ENCODE data around the gene MGAT3.
"Not testable (repeated sequence)": the region's sequence is repeated elsewhere in the genome, so short reads cannot be mapped to it uniquely, and the experiment has no call there.

The MGAT3 gene, protein sequence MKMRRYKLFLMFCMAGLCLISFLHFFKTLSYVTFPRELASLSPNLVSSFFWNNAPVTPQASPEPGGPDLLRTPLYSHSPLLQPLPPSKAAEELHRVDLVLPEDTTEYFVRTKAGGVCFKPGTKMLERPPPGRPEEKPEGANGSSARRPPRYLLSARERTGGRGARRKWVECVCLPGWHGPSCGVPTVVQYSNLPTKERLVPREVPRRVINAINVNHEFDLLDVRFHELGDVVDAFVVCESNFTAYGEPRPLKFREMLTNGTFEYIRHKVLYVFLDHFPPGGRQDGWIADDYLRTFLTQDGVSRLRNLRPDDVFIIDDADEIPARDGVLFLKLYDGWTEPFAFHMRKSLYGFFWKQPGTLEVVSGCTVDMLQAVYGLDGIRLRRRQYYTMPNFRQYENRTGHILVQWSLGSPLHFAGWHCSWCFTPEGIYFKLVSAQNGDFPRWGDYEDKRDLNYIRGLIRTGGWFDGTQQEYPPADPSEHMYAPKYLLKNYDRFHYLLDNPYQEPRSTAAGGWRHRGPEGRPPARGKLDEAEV

DNA sequence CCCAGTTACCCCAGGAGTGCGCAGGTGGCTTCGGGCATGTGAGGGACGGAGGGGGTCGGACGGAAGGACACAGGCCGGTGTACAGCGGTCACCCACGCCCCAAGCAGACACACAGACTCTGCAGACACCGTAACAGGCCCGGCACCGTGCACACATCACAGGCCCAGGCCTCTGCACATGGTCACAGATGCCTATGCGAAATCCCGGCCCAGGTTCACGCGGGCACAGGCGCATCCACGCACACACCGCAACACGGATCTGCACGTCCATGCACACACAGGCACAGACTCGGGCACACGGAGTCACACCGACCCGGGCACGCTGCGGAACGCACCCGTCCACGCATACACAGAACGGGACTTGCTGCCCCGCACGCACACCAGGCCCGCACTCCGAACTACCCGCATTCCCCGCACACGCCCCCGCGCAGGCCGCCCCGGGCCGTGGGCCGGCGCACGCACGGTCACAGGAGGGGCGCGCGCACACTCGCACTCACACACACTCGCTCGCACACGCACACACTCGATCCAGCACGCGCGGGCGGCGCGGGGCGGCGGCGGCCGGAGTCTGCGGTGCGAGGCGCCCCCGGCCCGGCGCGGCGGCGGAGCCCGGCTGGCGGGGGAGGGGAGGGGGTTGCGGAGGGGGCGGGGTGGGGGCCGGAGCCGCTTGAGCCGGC, at the start of gene MGAT3:
MGAT3 (plus strand) TSS at position 491 of the 676 bp plus-strand sequence. CDS start 30,336 bp downstream, outside the sequence.
- DNase-seq = no peak

DNA sequence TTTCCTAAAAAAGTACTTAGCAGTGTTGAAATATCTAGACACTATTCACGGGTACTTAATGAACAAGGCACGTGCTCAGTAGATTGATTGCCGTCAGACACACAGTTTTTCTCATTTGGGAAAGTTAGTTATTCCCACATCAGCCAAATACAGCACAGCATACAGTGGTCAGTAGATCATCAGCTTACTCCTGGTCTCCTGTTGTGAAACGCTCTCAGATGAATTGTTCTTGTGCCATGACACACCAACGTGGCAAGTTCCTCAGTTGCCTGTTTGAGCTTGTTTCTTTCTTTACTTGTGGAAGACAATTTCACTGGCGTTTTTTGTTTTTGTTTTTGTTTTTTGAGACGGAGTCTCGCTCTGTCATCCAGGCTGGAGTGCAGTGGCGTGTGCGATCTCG, 48.6 kb upstream of the MGAT3 start:
- no peak for DNase-seq

DNA sequence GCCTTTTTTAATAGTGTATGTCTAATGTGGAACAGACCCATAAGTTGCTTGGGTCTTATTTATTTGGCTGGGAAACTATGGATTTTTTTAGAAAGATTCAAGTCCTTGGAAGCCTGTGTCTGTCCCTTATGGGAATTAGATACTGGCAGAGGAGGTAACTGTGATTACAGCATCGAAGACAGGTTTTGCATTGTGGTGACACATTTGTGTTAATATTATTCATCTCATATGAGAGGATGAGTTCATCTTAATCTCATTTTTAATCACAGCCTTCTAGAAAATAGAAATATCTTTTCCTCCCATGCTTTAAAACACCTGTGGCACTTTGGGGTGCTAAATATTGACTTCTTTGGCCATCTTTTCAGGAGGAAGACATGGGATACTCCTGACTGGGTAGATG, 48.0 kb upstream of the MGAT3 start:
- DNase-seq = no peak

DNA sequence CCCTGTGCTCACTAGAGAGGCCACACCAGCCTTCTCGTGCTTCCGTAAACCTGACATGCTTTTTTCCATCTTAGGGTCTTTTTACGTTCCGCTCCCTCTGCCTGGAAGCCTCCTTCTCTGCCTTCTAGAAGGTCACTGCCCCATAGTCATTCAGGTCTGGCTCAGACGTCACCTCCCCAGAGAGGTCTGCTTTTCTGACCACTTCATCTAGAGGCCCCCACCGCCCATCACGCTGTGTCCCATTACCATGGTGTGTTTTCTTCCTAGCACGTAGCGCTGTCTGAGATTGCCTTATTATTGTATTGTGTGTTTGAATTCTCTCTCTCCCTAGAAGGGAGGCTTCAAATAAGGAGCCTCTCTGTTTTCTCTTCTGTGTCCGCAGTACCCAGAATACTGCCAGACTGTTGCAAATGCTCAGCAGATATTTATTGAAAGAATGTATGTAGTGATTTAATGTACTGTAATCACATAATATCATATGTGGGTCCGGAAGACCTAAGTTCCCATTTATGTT, 47.2 kb upstream of the MGAT3 start:
- DNase-seq = no peak

- no peak for DNase-seq
These were observed 46.5 kb upstream of the MGAT3 start for GRCh38 chr22:39410264-39410663.

GRCh38 chr22:39411828-39412365, 44.9 kb upstream of the MGAT3 start:
- peak; percentile 56 for DNase-seq

DNA sequence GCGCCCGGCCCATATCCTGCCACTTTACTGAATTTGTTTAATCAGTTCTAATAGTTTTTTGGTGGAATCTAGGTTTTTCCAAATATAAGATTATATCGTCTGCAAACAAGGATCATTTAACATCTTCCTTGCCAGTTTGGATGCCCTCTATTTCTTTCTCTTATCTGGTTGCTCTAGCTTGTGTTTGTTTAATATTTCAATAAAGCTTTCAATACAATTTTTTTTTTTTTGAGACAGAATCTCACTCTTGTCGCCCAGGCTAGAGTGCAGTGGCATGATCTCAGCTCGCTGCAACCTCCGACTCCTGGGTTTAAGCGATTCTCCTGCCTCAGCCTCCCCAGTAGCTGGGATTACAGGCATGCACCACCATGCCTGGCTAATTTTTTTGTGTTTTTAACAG, 43.6 kb upstream of the MGAT3 start:
- DNase-seq = not testable (repeated sequence)

DNA sequence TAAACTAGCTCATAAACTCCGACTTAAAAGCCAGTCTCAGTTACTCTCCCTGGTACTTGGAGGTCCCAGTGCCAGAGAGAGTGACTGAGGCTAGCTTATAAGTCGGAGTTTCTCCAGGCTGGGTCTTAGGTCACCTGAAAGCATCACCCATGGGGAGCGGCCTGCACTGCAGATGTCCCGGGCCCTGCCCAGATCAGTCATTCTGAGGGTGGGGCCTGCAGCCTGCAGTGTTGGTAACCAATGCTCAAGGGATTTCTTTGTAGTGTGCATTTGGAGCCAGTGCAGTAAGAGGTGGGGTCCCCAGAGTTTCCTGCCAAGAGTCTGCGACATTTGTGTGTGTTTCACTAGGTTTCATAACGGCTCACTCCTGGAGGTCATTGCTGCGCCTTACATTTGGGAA, 42.4 kb upstream of the MGAT3 start:
- DNase-seq = no peak

DNA sequence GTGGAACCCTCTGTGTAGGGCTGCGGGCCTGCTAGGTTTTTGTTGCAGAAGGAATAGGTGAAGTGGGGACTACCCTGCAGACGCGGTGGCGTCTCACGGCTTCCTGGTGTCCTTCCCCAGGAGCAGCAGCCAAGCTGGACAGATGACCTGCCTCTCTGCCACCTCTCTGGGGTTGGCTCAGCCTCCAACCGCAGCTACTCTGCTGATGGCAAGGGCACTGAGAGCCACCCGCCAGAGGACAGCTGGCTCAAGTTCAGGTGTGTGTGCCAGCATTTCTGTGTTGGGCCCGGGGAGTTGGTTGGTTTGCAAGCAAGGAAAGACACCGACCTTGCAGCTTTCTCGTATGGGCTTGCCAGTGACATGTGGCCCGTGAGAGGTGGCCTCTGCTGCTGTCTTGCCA, 41.9 kb upstream of the MGAT3 start:
- peak; percentile 57 for DNase-seq

DNA sequence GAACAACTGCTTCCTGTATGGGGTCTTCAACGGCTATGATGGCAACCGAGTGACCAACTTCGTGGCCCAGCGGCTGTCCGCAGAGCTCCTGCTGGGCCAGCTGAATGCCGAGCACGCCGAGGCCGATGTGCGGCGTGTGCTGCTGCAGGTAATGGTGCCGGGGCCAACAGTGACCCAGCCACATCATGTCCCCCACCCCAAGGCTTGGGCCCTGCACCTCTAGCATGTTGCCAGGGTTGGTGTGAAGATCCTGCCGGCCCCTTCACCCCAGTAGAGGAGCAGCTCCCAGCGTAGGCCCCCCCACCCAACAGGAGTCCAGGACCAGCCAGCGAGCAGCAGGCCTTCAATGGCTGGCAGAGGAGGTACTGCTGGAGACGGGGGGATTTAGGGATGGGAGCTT, 41.3 kb upstream of the MGAT3 start:
- DNase-seq = no peak

- DNase-seq = peak; percentile 19
These were observed 40.5 kb upstream of the MGAT3 start for GRCh38 chr22:39416319-39416718.

- DNase-seq = no peak
These were observed 39.2 kb upstream of the MGAT3 start for GRCh38 chr22:39417641-39418040.

DNA sequence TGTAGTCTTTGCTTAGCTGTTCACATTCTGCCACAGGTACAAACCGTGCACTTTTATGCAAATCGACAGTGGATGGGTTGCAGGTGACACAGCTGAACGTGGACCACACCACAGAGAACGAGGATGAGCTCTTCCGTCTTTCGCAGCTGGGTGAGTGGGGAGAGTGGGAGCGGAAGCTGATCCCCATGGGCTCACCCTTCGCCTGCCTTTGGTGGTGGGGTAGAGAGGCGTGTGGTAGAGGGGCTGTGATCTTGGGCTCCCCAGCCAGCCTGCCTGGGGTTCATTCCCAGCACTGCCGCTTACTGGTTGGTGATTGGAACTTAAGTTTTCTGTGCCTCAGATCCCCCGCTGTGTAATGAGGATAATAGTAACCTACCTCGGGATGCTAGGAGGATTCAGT, 38.1 kb upstream of the MGAT3 start:
- DNase-seq = no peak

GRCh38 chr22:39419096-39419495, 37.7 kb upstream of the MGAT3 start:
- DNase-seq = no peak

- no peak for DNase-seq
These were observed 36.9 kb upstream of the MGAT3 start for GRCh38 chr22:39419911-39420310.

DNA sequence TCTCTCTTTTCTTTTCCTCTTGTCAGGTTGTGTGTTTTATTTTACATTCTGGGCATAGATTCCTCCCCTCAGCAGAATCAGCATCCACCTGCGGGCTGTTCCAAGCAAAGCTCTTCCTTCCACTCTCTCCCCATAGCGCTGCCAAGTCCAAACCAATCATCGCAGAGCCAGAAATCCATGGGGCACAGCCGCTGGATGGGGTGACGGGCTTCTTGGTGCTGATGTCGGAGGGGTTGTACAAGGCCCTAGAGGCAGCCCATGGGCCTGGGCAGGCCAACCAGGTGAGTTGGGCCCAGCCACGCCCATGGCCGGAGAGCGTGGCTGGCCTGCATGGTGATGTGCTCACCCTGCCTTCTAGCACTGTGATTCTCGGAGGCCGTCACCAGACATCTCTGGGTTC, 35.1 kb upstream of the MGAT3 start:
- DNase-seq = no peak

- DNase-seq = no peak
These were observed 34.7 kb upstream of the MGAT3 start for GRCh38 chr22:39422101-39422500.

DNA sequence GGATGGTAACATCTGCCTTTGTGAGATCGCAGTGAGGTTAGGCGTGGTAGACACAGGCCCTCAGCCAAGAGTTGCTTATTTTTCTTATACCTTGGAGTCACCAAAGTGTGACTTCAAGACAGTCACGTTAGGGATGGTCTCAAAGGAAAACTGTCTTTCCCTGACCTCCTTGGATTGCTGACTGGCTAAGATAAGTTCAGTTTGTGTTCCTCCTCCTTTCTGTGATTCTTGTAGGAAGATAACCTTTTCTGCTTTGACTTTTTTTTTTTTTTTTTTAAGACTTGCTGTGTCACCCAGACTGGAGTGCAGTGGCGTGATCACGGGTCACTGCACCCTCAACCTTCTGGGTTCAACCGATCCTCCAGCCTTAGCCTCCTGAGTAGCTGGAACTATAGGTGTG, 34.1 kb upstream of the MGAT3 start:
- no peak for DNase-seq

GRCh38 chr22:39423976-39424375, 32.8 kb upstream of the MGAT3 start:
- DNase-seq = no peak

- DNase-seq = no peak
These were observed 30.3 kb upstream of the MGAT3 start for GRCh38 chr22:39426380-39427043.

DNA sequence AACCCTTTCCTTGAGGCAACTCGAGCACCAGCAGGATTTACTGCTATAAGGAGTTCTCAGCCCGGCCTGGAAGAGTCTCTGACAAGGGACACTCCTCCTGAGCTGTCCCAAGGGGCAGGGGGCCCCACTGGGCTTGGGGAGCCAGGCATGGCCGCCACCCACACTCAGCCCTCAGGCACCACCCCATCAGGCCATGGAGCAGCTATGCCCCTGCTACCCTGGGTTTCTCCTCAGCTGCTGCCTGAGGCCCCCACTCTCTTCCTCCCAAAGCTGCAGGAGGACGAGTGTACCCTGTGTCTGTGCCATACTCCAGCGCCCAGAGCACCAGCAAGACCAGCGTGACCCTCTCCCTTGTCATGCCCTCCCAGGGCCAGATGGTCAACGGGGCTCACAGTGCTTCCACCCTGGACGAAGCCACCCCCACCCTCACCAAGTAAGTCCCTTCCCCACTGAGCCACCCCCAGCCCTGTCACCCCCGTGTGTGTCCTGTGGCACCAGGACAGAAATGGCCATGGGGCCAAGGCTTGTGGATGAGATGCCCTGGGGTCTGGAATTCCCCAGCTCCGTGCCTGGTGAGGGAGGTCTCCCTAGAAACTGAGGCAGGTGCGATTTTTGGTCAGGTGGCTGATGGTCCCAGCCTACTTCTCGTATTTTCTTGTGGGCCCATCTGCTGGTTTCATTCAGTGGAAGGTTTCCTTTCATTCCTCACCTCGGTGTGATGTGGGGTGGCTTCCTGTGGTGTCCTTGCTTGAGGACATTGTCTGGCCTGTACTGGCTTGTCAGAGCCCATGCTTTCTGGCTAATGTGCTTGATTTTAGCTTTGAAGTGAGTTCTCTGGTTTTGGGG, 28.8 kb upstream of the MGAT3 start:
- no peak for DNase-seq

GRCh38 chr22:39428597-39429071, 28.2 kb upstream of the MGAT3 start:
- DNase-seq = no peak
